HEK293T (cell line): ENCODE measurements around the gene PRR15.

ENCODE experiments used
- ARNT ChIP-seq: fragments of 450-650 bp; IDR thresholded peaks from 2 replicates; pipeline ENCODE4 v1.6.1; 2017; ENCODE audit warnings: mild to moderate bottlenecking
- BHLHE40 ChIP-seq: fragments of 450-650 bp; IDR thresholded peaks from 2 replicates; pipeline ENCODE4 v1.6.1; 2016; ENCODE audit warnings: mild to moderate bottlenecking, moderate library complexity, borderline replicate concordance
- CTBP1 ChIP-seq: fragments of 450-650 bp; IDR thresholded peaks from 2 replicates; pipeline ENCODE4 v1.6.1; 2016; ENCODE audit warnings: borderline replicate concordance
- ELF4 ChIP-seq: fragments of 450-650 bp; IDR thresholded peaks from 2 replicates; pipeline ENCODE4 v1.6.1; 2017; ENCODE audit warnings: antibody characterized with exemption
- FOXA1 ChIP-seq: fragments of 450-650 bp; IDR thresholded peaks from 2 replicates; pipeline ENCODE4 v1.6.1; 2016; ENCODE audit warnings: mild to moderate bottlenecking
- FOXK2 ChIP-seq: fragments of 450-650 bp; IDR thresholded peaks from 2 replicates; pipeline ENCODE4 v1.6.1; 2016; ENCODE audit warnings: mild to moderate bottlenecking
- FOXM1 ChIP-seq: fragments of 450-650 bp; IDR thresholded peaks from 2 replicates; pipeline ENCODE4 v1.6.1; 2017; ENCODE audit warnings: mild to moderate bottlenecking, borderline replicate concordance
- LEF1 ChIP-seq: fragments of 450-650 bp; IDR thresholded peaks from 2 replicates; pipeline ENCODE4 v1.6.1; 2017; ENCODE audit warnings: mild to moderate bottlenecking, borderline replicate concordance
- PKNOX1 ChIP-seq: fragments of 450-650 bp; IDR thresholded peaks from 2 replicates; pipeline ENCODE4 v1.6.1; 2016
- SP1 ChIP-seq: fragments of 450-650 bp; IDR thresholded peaks from 2 replicates; pipeline ENCODE4 v1.6.1; 2017
- SUZ12 ChIP-seq: fragments of 450-650 bp; IDR thresholded peaks from 2 replicates; pipeline ENCODE4 v1.6.1; 2016; ENCODE audit warnings: mild to moderate bottlenecking
- TARDBP ChIP-seq: fragments of 450-650 bp; IDR thresholded peaks from 2 replicates; pipeline ENCODE4 v1.6.1; 2016
- ZNF384 ChIP-seq: fragments of 450-650 bp; IDR thresholded peaks from 2 replicates; pipeline ENCODE4 v1.6.1; 2016

- TF ChIP-seq SP1 (no peak), ARNT (no peak), BHLHE40 (no peak), TARDBP (no peak), SUZ12 (no peak), CTBP1 (no peak), ELF4 (no peak), FOXK2 (no peak), LEF1 (no peak), ZNF384 (no peak), PKNOX1 (no peak), FOXM1 (no peak), FOXA1 (no peak)
These were observed 24.6 kb downstream of the PRR15 start for GRCh38 chr7:29588212-29588611.
